ENCODE measurements around the gene CRACR2A. TPM values are rescaled to one million over a fixed set of nuclear protein-coding genes. Genes with fewer than 3 reads are reported as not detected.

Gene CRACR2A
- total RNA-seq, 6 donors from 2014 or later, result 5.5 to 19.9 (median 7.2) TPM

- H3K4me3 ChIP-seq, result no peak overlapping the region
- TF ChIP-seq CTCF (IDR thresholded peaks at IDR 0.05), result no peak
- TF ChIP-seq POLR2AphosphoS5 (IDR thresholded peaks at IDR 0.05), result no peak
- no peak for TF ChIP-seq EP300 (IDR thresholded peaks at IDR 0.05)
- TF ChIP-seq POLR2A (IDR thresholded peaks at IDR 0.05), result no peak
- H3K9me3 ChIP-seq, result no peaks in the 10 kb centered on the region
- WGBS, 2 donors, result 90 to 93% methylated on average over 5 of the region's 5 CpGs
- no peak overlapping the region for H3K27ac ChIP-seq
- DNase-seq, result no peak
- no peak for ATAC-seq (ENCODE audit: low FRiP score in 2 of 2)
- H3K27me3 ChIP-seq, result no peaks in the 10 kb centered on the region
- H3K4me1 ChIP-seq, result no peaks in the 10 kb centered on the region
- peaks cover 0 to 10% (median 0%) of the 10 kb centered on the region in 4 donors for H3K36me3 ChIP-seq
These were observed 55.5 kb downstream of the CRACR2A start for GRCh38 chr12:3697311-3697870.

GRCh38 chr12:3694673-3695072 is 58.2 kb downstream of the CRACR2A start:
- no peak for ATAC-seq (ENCODE audit: low FRiP score in 2 of 2)
- no peak overlapping the region for H3K27ac ChIP-seq
- DNase-seq, result no peak
- no peaks in the 10 kb centered on the region for H3K4me1 ChIP-seq
- peaks cover 0 to 10% (median 0%) of the 10 kb centered on the region in 4 donors for H3K36me3 ChIP-seq
- WGBS, 2 donors, result 89 to 98% methylated on average over 4 of the region's 4 CpGs
- H3K9me3 ChIP-seq, result no peaks in the 10 kb centered on the region
- no peaks in the 10 kb centered on the region for H3K27me3 ChIP-seq
- no peak for TF ChIP-seq EP300 (IDR thresholded peaks at IDR 0.05)
- TF ChIP-seq POLR2A (IDR thresholded peaks at IDR 0.05), result no peak
- no peak for TF ChIP-seq CTCF (IDR thresholded peaks at IDR 0.05)
- no peak for TF ChIP-seq POLR2AphosphoS5 (IDR thresholded peaks at IDR 0.05)
- no peak overlapping the region for H3K4me3 ChIP-seq

GRCh38 chr12:3692616-3693365 is 60.1 kb downstream of the CRACR2A start:
- H3K4me1 ChIP-seq, result no peaks in the 10 kb centered on the region
- TF ChIP-seq POLR2AphosphoS5 (IDR thresholded peaks at IDR 0.05) (no peak), CTCF (IDR thresholded peaks at IDR 0.05) (no peak), POLR2A (IDR thresholded peaks at IDR 0.05) (no peak), EP300 (IDR thresholded peaks at IDR 0.05) (no peak)
- no peaks in the 10 kb centered on the region for H3K9me3 ChIP-seq
- peaks cover 0 to 10% (median 0%) of the 10 kb centered on the region in 4 donors for H3K36me3 ChIP-seq
- peak in 1 of 2 donors; percentile 61 for DNase-seq
- WGBS, 2 donors, result 95 to 97% methylated on average over 8 to 13 of the region's 13 CpGs
- ATAC-seq (ENCODE audit: low FRiP score in 2 of 2), result peak in 1 of 2 donors; percentile 63
- no peak overlapping the region for H3K27ac ChIP-seq
- no peak overlapping the region for H3K4me3 ChIP-seq
- no peaks in the 10 kb centered on the region for H3K27me3 ChIP-seq

- no peaks in the 10 kb centered on the region for H3K4me1 ChIP-seq
- H3K9me3 ChIP-seq, result no peaks in the 10 kb centered on the region
- peak in 1 of 2 donors; percentile 22 for ATAC-seq (ENCODE audit: low FRiP score in 2 of 2)
- no peak overlapping the region for H3K27ac ChIP-seq
- H3K27me3 ChIP-seq, result no peaks in the 10 kb centered on the region
- DNase-seq, result no peak
- 83 to 90% methylated on average over 2 of the region's 2 CpGs for WGBS, 2 donors
- H3K4me3 ChIP-seq, result no peak overlapping the region
- H3K36me3 ChIP-seq, result no peaks in the 10 kb centered on the region
- TF ChIP-seq CTCF (IDR thresholded peaks at IDR 0.05) (no peak), POLR2AphosphoS5 (IDR thresholded peaks at IDR 0.05) (no peak), EP300 (IDR thresholded peaks at IDR 0.05) (no peak), POLR2A (IDR thresholded peaks at IDR 0.05) (no peak)
These were observed 66.4 kb downstream of the CRACR2A start for GRCh38 chr12:3686463-3686862.

Measured in upper lobe of left lung (tissue), 6 donors.